A549 (cell line): ENCODE data around the gene RECQL.

Source experiments
- CEBPB ChIP-seq, 2 experiments: fragments of >200 bp in 1 of 2; sonication (Bioruptor Twin) in 1 of 2; formaldehyde crosslinking in 1 of 2; IDR thresholded peaks; 2 replicates each; pipeline ENCODE4 v1.6.1; 2012 to 2016
- MAX ChIP-seq: IDR thresholded peaks from 2 replicates; pipeline ENCODE4 v1.6.1; 2012

- TF ChIP-seq MAX (no peak), CEBPB (IDR thresholded peaks at IDR 0.05) (no peak)
Measured at GRCh38 chr12:21546716-21547115, 45.3 kb upstream of the RECQL start.
